GM13977 (cell line): ENCODE results near the gene ATXN10.

Experiments
- DNase-seq: peaks from one replicate; pipeline ENCODE4 v3.0.0; 2012; ENCODE audit warnings: low spot score
- in situ Hi-C: fragments of 300-500 bp; cut with MboI; formaldehyde crosslinking; loops from one replicate; pipeline ENCODE4 v1.12.0; 2022; ENCODE audit warnings: low sequenced_read_pairs, low pct_unique_long_range_greater_than_20kb, mixed read lengths, inconsistent platforms; ENCODE audit not compliant: unreplicated experiment
- TF ChIP-seq, protein P1 (sequence below): IDR thresholded peaks from 2 replicates; pipeline ENCODE4 v1.5.1; 2012; ENCODE audit warnings: mild to moderate bottlenecking, control low read depth; ENCODE audit not compliant: insufficient read depth; ENCODE audit errors: extremely low read depth, missing control alignments

Gene ATXN10

DNA sequence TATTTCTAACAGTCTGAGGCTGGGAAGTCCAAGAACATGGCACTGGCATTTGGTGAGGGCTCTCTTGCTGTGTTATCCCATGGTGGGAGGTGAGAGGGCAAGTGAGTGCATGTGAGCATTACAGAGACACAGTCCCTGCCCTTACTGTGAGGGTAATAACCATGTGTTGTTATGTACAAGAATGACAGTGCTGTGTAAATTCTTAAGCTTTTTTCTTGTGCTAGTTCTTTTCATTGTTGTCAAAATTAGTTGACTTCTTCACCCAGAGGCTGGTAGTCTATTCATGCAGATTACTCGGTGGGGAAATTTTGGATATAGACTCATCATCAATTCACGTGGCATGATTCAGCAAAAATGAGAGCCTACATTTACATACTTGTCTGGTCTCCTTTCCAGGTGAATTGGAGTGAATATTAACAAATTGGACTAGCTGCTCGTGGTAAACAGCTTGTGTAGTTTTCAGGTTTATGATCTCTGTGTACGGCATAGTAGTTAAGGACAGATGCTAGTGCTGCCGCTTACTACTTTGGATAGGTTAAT lies 49.3 kb downstream of the ATXN10 start:
- in situ Hi-C loops: no loop called here
- TF ChIP-seq, protein P1, sequence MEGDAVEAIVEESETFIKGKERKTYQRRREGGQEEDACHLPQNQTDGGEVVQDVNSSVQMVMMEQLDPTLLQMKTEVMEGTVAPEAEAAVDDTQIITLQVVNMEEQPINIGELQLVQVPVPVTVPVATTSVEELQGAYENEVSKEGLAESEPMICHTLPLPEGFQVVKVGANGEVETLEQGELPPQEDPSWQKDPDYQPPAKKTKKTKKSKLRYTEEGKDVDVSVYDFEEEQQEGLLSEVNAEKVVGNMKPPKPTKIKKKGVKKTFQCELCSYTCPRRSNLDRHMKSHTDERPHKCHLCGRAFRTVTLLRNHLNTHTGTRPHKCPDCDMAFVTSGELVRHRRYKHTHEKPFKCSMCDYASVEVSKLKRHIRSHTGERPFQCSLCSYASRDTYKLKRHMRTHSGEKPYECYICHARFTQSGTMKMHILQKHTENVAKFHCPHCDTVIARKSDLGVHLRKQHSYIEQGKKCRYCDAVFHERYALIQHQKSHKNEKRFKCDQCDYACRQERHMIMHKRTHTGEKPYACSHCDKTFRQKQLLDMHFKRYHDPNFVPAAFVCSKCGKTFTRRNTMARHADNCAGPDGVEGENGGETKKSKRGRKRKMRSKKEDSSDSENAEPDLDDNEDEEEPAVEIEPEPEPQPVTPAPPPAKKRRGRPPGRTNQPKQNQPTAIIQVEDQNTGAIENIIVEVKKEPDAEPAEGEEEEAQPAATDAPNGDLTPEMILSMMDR: no peak
- no peak for DNase-seq

DNA sequence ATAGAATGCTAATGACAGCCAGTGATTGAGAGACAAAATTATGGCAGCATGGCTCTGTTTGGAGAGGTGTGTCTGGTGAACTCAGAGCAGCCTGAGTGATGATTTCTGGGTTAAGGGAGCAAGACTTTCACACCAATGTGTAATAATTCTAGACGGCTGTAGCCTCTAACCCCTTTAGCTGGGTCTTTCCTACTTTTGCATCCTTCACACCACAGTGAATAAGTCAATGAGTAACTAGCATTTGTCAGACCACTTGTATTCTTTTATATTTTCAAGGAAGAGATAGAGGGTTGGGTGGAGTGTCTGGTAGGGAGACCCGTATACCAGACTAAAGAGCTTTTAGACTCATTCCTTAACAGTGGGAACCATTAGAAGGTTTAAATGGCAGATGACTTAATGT lies 50.4 kb downstream of the ATXN10 start:
- in situ Hi-C loops: no loop called here
- TF ChIP-seq, protein P1: no peak

DNA sequence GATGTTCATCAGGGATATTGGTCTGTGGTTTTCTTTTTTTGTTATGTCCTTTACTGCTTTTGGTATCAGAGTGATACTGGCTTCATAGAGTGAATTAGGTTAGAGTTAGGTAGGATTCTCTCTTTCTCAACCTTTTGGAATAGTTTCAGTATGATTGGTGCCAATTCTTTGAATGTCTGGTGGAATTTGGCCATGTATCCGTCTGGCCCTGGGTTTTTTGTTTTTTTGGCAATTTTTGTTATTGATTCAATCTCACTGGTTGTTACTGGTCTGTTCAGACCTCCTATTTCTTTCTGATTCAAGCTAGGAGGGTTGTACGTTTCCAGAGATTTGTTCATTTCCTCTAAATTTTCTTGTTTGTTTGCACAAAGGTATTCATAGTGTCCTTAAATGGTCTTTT lies 54.4 kb downstream of the ATXN10 start:
- no peak for DNase-seq
- in situ Hi-C loops: no loop called here

More for the DNA sequence above, 50.4 kb downstream of the ATXN10 start:
- DNase-seq: no peak

DNA sequence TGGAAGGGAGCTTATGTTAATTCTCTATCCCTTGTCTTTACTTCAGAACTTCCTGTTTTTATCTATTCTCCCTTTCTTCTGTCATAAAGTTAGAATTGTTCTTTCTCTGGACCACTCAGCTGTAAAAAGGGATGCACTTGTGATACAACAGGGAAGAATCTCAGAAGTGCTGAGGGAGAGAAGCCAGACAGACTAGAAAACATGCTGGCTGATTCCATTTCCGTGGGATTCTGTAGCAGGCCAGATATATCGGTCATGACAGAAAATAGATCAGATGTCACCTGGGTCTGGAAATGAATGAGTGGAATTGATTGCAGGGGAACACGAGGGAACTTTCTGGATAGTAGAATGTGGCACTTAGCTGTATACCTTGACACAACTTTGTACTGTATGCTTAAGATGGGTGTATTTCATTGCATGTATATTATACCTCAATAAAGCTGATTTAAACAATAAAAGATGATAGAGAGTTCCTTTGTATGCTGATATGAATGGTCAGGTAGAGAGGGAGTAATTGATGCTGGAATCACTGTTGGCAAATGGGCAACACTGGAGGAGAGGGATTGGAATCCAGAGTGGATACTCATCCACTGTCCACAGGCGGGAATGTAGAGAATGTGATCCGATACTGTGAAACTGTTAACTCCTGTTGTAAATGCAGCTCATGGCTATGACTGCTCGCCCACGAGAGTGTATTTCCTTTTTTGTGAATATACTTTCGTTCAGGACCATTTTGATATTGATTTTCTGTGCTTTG lies 59.6 kb downstream of the ATXN10 start:
- TF ChIP-seq, protein P1: no peak

More for the DNA sequence above, 54.4 kb downstream of the ATXN10 start:
- TF ChIP-seq, protein P1: no peak

DNA sequence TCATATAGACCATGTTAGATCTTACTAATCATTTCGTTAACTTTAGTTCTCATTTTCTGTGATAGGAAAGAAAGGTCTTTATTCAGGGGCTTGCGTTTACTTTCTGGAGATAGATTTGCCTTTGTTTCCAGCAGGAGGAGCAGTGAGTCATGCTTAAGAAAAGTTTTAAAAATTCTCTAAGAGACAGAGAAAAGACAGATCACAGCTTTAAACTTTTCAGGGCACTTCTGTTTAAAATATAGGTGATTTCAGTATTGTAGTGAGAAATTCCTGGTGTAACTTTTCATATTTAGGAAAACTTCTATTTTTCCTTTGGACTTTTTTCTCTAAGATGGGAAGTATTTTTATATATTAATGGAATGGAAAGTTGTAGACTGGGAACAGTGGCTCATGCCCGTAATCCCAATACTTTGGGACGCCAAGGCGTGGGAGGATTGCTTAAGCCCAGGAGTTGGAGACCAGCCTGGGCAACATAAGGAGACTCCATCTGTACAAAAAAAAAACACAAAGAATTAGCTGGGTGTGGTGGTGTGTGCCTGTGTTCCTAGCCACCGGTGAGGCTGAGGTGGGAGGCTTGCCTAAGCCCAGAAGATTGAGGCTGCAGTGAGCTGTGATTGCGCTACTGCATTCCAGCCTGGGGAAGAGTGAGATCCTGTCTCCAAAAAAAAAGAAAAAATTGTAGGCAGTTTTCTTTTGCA lies 60.3 kb downstream of the ATXN10 start:
- TF ChIP-seq, protein P1: peak; percentile 38
- in situ Hi-C loops: no loop called here
- no peak for DNase-seq

More for the DNA sequence above, 59.6 kb downstream of the ATXN10 start:
- in situ Hi-C loops: no loop called here
- no peak for DNase-seq

DNA sequence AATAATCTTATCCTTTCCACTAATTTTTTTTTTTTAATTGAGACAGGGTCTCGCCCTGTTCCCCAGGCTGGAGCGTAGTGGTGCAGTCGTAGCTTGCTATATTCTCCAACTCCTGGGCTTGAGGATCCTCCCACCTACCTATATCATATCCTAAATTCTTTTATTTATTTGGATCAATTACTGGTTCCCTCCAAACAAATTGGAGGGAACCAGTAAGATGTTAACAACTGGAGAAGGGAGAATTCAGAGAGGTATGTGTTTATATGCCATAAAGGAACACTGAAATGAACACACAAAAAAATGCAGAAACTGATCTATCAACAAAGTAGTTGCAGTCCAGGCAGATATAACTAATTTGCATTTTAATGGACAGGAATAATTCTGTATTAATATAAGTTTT lies 63.6 kb downstream of the ATXN10 start:
- in situ Hi-C loops: no loop called here
- TF ChIP-seq, protein P1: no peak
- DNase-seq: no peak
